Kidney (tissue), 14 donors: Measurements from ENCODE around the gene VAPA. TPM values are rescaled to one million over a fixed set of nuclear protein-coding genes. Genes with fewer than 3 reads are reported as not detected.
"Not testable (repeated sequence)": the region's sequence is repeated elsewhere in the genome, so short reads cannot be mapped to it uniquely, and the experiment has no call there.

Experiments
- DNase-seq, 5 donors: peaks; one replicate each; pipeline ENCODE4 v3.0.0-alpha.2; 2013 to 2020
- FAIRE-seq: peaks from 2 replicates; lab custom pipeline; 2012; peaks lifted over from hg19 to GRCh38; lab: Jason Lieb, UNC
- H3K27ac ChIP-seq, 2 donors: one replicate each; pipeline ENCODE4 v1.7.0; 2013; ENCODE audit warnings: low read depth in 2 of 2, low read length in 2 of 2, inconsistent platforms in 1 of 2
- H3K27me3 ChIP-seq: one replicate; pipeline ENCODE4 v1.7.1; 2013; ENCODE audit warnings: low read length, inconsistent platforms; ENCODE audit not compliant: control insufficient read depth, insufficient read depth
- H3K36me3 ChIP-seq, 3 donors: one replicate each; pipeline versions ENCODE4 v1.7.0 to v1.7.1; 2013; ENCODE audit warnings: low read length in 3 of 3, control low read depth in 1 of 3, inconsistent platforms in 1 of 3; ENCODE audit not compliant: insufficient read depth in 3 of 3, control insufficient read depth in 2 of 3
- H3K4me1 ChIP-seq, 3 donors: one replicate each; pipeline versions ENCODE4 v1.7.0 to v1.7.1; 2013; ENCODE audit warnings: low read length in 3 of 3, inconsistent platforms in 1 of 3, low read depth in 1 of 3; ENCODE audit not compliant: control insufficient read depth in 2 of 3, insufficient read depth in 2 of 3
- H3K4me3 ChIP-seq, 3 donors: one replicate each; pipeline versions ENCODE4 v1.7.0 to v1.8.1; 2013; ENCODE audit warnings: low read length in 3 of 3, control low read depth in 1 of 3, inconsistent platforms in 1 of 3
- H3K9ac ChIP-seq, 3 donors: one replicate each; pipeline versions ENCODE4 v1.7.0 to v1.7.1; 2013; ENCODE audit warnings: low read length in 3 of 3, control low read depth in 1 of 3, inconsistent platforms in 1 of 3
- H3K9me3 ChIP-seq, 3 donors: one replicate each; pipeline versions ENCODE4 v1.7.0 to v1.7.1; 2013; ENCODE audit warnings: low read length in 3 of 3, control low read depth in 1 of 3, inconsistent platforms in 1 of 3; ENCODE audit not compliant: control insufficient read depth in 2 of 3, insufficient read depth in 1 of 3
- CTCF ChIP-seq: IDR thresholded peaks from 3 replicates; pipeline ENCODE4 v1.5.1; 2012; ENCODE audit warnings: mild to moderate bottlenecking, moderate library complexity, borderline replicate concordance; ENCODE audit not compliant: insufficient read depth; ENCODE audit errors: extremely low read depth
- intact Hi-C: fragments of 100-400 bp; cut with DNase I; formaldehyde crosslinking; loops from one replicate; pipeline ENCODE4 v1.11.1; 2022
- polyA plus RNA-seq: library from polyadenylated mRNA; stranded (reverse); fragments of 350-450 nt; fragmentation: Illumina TruSeq; extraction: RNeasy Lipid Tissue Mini Kit (QIAGEN cat#74804); gene quantifications from one replicate; pipeline ENCODE4 v1.2.3, GENCODE V29; 2014; ENCODE audit warnings: low read depth, low replicate concordance; ENCODE audit not compliant: insufficient read depth
- total RNA-seq: library from RNA; stranded (reverse); fragmentation: NEBNext Ultra II Directional; extraction: Animal tissue kit (Norgen Biotek cat#: 25700); gene quantifications from one replicate; pipeline ENCODE4 v1.2.1, GENCODE V29; 2021
- donor health status: control.
- donor health status: control.
- donor health status: control.
- donor health status: control.
- donor health status: control.
- donor health status: DM: yes; HTN: yes; CAD: no.
- donor health status: Normal renal cell carcinoma (clear cell type).

VAPA gene
- total and polyA plus RNA-seq, 2 donors from 2014 or later: 171 to 185 TPM

DNA sequence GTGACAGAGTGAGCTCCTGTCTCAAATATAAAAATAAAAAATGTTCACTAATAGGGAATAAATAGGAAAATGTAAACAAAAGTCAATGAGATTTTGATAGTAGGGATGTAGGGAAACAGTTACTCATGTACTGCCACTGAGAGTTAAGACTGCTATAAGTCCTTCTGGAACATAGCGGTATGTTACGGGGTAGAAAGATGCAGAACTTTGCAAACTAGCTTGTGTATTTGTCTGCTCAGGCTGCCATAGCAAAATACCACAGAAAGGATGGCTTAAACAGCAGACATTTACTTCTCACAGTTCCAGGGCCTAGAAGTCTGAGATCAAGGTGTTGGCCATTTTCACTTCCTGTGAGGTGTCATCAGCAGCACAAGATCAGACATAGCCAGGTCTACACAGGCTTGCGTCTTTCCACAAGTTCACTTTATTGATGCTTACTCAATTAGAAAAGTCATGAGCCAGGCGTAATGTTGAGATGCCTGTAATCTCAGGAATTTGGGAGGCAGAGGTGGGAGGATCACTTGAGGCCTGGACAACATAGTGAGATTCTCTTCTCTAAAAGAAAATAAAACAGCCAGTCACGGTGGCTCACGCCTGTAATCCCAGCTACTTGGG is 19.3 kb upstream of the VAPA start:
- Histone ChIP-seq H3K4me3 (no peak overlapping the region), H3K4me1 (no peaks in the 10 kb centered on the region), H3K27me3 (no peaks in the 10 kb centered on the region), H3K9me3 (no peaks in the 10 kb centered on the region), H3K27ac (no peak overlapping the region), H3K36me3 (no peaks in the 10 kb centered on the region), H3K9ac (no peak overlapping the region)
- TF ChIP-seq CTCF: no peak
- intact Hi-C loops: no loop called here
- FAIRE-seq (no peak), DNase-seq (no peak)

- H3K4me3 ChIP-seq: no peak overlapping the region
- DNase-seq (no peak), FAIRE-seq (no peak)
- H3K27ac ChIP-seq: no peak overlapping the region
- TF ChIP-seq CTCF: no peak
- H3K9ac ChIP-seq: no peak overlapping the region
- no peaks in the 10 kb centered on the region for H3K4me1 ChIP-seq
- no peaks in the 10 kb centered on the region for H3K27me3 ChIP-seq
- H3K36me3 ChIP-seq: no peaks in the 10 kb centered on the region
- no peaks in the 10 kb centered on the region for H3K9me3 ChIP-seq
- intact Hi-C loops: no loop called here
Measured at GRCh38 chr18:9897129-9897528, 16.7 kb upstream of the VAPA start.

GRCh38 chr18:9897787-9898291 is 16.0 kb upstream of the VAPA start:
- intact Hi-C loops, H3K9ac ChIP-seq, H3K27ac ChIP-seq, H3K9me3 ChIP-seq, FAIRE-seq, H3K4me1 ChIP-seq, H3K4me3 ChIP-seq, H3K36me3 ChIP-seq, DNase-seq, H3K27me3 ChIP-seq: not testable (repeated sequence)

GRCh38 chr18:9898792-9899549 is 14.8 kb upstream of the VAPA start:
- no peaks in the 10 kb centered on the region for H3K4me1 ChIP-seq
- no peak overlapping the region for H3K9ac ChIP-seq
- intact Hi-C loops: no loop called here
- H3K4me3 ChIP-seq: no peak overlapping the region
- no peak for TF ChIP-seq CTCF
- DNase-seq: peak in 1 of 5 donors; percentile 19
- no peaks in the 10 kb centered on the region for H3K27me3 ChIP-seq
- H3K36me3 ChIP-seq: no peaks in the 10 kb centered on the region
- FAIRE-seq: no peak
- no peaks in the 10 kb centered on the region for H3K9me3 ChIP-seq
- no peak overlapping the region for H3K27ac ChIP-seq

DNA sequence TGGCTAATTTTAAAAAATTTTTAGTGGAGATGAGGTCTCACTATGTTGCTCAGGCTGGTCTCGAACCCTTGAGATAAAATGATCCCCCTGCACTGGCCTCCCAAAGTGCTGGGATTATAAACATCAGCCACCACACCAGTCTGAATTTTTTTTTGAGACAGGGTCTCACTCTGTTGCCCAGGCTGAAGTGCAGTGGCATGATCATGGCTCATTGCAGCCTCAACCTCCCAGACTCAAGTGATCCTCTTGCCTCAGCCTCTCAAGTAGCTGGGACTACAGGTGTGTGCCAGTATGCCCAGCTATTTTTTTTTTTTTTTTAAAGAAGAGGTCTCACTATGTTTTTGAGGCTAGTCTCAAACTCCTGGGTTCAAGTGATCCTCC is 14.3 kb upstream of the VAPA start:
- H3K27me3 ChIP-seq, H3K9me3 ChIP-seq, DNase-seq, H3K9ac ChIP-seq, H3K4me3 ChIP-seq, H3K4me1 ChIP-seq, H3K36me3 ChIP-seq, intact Hi-C loops, FAIRE-seq, H3K27ac ChIP-seq: not testable (repeated sequence)
